ENCODE results near the gene ADCY10.
"Not testable (repeated sequence)": the region's sequence is repeated elsewhere in the genome, so short reads cannot be mapped to it uniquely, and the experiment has no call there.

ADCY10 gene

GRCh38 chr1:167882376-167882775, 31.6 kb downstream of the ADCY10 start:
- DNase-seq (ENCODE audit: low spot score) (no peak), FAIRE-seq (no peak)

GRCh38 chr1:167881786-167882185, 32.1 kb downstream of the ADCY10 start:
- no peak for DNase-seq (ENCODE audit: low spot score)
- FAIRE-seq, result no peak

- no peak for FAIRE-seq
These were observed 32.9 kb downstream of the ADCY10 start for GRCh38 chr1:167881069-167881468.

GRCh38 chr1:167880580-167881021, 33.3 kb downstream of the ADCY10 start:
- no peak for FAIRE-seq

More at GRCh38 chr1:167881069-167881468, 32.9 kb downstream of the ADCY10 start:
- DNase-seq (ENCODE audit: low spot score), result no peak

GRCh38 chr1:167879508-167879907, 34.4 kb downstream of the ADCY10 start:
- no peak for FAIRE-seq
- no peak for DNase-seq (ENCODE audit: low spot score)

More at GRCh38 chr1:167880580-167881021, 33.3 kb downstream of the ADCY10 start:
- no peak for DNase-seq (ENCODE audit: low spot score)

GRCh38 chr1:167878372-167879160, 35.4 kb downstream of the ADCY10 start:
- FAIRE-seq (no peak), DNase-seq (ENCODE audit: low spot score) (no peak)

- DNase-seq (ENCODE audit: low spot score), result no peak
- FAIRE-seq, result no peak
These were observed 37.2 kb downstream of the ADCY10 start for GRCh38 chr1:167876597-167877175.

GRCh38 chr1:167871331-167871730, 42.6 kb downstream of the ADCY10 start:
- no peak for DNase-seq (ENCODE audit: low spot score)
- FAIRE-seq, result no peak

GRCh38 chr1:167869157-167870001, 44.6 kb downstream of the ADCY10 start:
- DNase-seq (ENCODE audit: low spot score); FAIRE-seq: not testable (repeated sequence)

- FAIRE-seq, result not testable (repeated sequence)
These were observed 47.1 kb downstream of the ADCY10 start for GRCh38 chr1:167866739-167867414.

GRCh38 chr1:167866326-167866725, 47.6 kb downstream of the ADCY10 start:
- DNase-seq (ENCODE audit: low spot score); FAIRE-seq: not testable (repeated sequence)

More at GRCh38 chr1:167866739-167867414, 47.1 kb downstream of the ADCY10 start:
- not testable (repeated sequence) for DNase-seq (ENCODE audit: low spot score)

- FAIRE-seq, result not testable (repeated sequence)
These were observed 48.1 kb downstream of the ADCY10 start for GRCh38 chr1:167865804-167866308.

GRCh38 chr1:167865193-167865592, 48.7 kb downstream of the ADCY10 start:
- FAIRE-seq; DNase-seq (ENCODE audit: low spot score): not testable (repeated sequence)

More at GRCh38 chr1:167865804-167866308, 48.1 kb downstream of the ADCY10 start:
- not testable (repeated sequence) for DNase-seq (ENCODE audit: low spot score)

- FAIRE-seq (no peak), DNase-seq (ENCODE audit: low spot score) (no peak)
These were observed 49.4 kb downstream of the ADCY10 start for GRCh38 chr1:167864392-167865032.

GRCh38 chr1:167863921-167864279, 50.0 kb downstream of the ADCY10 start:
- FAIRE-seq (no peak), DNase-seq (ENCODE audit: low spot score) (no peak)

GRCh38 chr1:167863191-167863920, 50.6 kb downstream of the ADCY10 start:
- not testable (repeated sequence) for FAIRE-seq; DNase-seq (ENCODE audit: low spot score)

- no peak for FAIRE-seq
- no peak for DNase-seq (ENCODE audit: low spot score)
These were observed 51.4 kb downstream of the ADCY10 start for GRCh38 chr1:167862432-167863076.

- DNase-seq (ENCODE audit: low spot score), result no peak
- no peak for FAIRE-seq
These were observed 52.1 kb downstream of the ADCY10 start for GRCh38 chr1:167861664-167862381.

Data from urothelium cell line (cell line).